ENCODE measurements around the gene IQCH.

The IQCH gene

DNA sequence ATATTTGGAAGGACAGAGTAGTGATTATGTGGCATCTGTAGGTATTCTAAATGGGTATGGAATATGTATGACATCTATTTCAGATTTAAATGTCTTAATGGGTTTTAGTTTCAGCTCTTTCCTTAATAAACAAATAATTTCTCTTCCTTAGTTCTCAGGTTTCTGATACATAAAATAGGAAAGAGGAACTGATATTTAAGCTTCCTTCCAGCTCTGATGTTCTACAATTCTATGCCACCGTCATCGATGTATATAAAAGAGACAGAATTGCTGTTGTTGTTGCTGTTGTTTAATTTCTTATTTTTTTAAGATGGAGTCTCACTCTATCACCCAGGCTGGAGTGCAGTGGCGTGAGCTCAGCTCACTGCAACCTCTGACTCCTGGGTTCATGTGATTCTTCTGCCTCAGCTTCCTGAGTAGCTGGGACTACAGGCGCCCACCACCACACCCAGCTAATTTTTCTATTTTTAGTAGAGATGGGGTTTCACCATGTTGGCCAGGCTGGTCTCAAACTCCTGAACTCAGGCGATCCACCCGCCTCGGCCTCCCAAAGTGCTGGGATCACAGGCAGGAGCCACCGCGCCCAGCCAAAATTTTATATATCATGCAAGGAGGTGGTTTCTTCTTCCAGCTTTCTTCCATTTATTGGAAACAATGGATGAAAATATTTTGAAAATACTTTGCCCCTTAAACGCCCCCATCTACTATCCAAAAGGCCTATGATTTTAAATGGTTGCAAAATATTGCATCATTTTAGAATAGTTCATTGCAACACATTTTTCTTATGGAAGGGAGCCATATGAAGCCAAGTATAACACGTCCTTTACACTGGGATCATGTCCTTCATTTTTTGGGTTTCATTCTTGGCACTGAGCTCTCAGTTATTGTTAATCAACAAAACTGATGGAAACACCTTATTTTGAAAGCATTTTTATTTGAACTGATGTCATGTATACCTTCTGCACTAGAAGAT is 252.5 kb downstream of the IQCH start:
- no peak overlapping the region for H3K4me2 ChIP-seq

DNA sequence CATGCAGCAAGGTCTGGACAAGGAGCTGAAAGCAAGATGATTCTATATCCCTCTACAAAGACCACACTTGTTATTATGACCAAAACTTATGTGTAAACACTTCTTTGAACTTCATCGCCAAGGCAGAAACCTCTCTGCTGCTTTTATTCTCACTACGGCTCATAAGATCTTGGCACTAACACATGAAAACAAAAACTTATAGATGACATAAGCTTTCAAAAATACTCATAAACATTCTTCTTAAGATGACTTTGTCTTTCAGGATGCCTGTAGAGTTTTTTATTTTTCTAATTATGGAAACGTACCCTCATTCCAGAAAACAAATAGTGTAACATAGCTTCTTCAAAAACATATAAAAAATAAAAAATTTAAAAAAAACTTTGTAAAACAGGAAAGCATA is 253.8 kb downstream of the IQCH start:
- H4K20me1 ChIP-seq (ENCODE audit: insufficient read depth), result no peaks in the 10 kb centered on the region

More for the DNA sequence above, 252.5 kb downstream of the IQCH start:
- Histone ChIP-seq H2AFZ (ENCODE audit: low read depth) (no peak overlapping the region), H4K20me1 (ENCODE audit: insufficient read depth) (no peaks in the 10 kb centered on the region), H3K27ac (no peak overlapping the region), H3K4me1 (ENCODE audit: low read depth, poor library complexity, severe bottlenecking) (no peaks in the 10 kb centered on the region), H3K4me3 (IDR thresholded peaks at IDR 0.05; ENCODE audit: insufficient read depth, low read depth, low read length) (no peak overlapping the region), H3K79me2 (ENCODE audit: insufficient read depth, low read depth) (no peaks in the 10 kb centered on the region), H3K9ac (no peak overlapping the region), H3K27me3 (ENCODE audit: insufficient read depth, low read depth) (no peaks in the 10 kb centered on the region), H3K36me3 (ENCODE audit: insufficient read depth) (no peaks in the 10 kb centered on the region)
- no peak for TF ChIP-seq CTCF (conservative IDR thresholded peaks at IDR 0.05; ENCODE audit: low read depth, low read length)

GRCh38 chr15:67509918-67510317 is 255.3 kb downstream of the IQCH start:
- no peak for TF ChIP-seq CTCF (conservative IDR thresholded peaks at IDR 0.05; ENCODE audit: low read depth, low read length)
- Histone ChIP-seq H3K27ac (no peak overlapping the region), H3K4me2 (no peak overlapping the region), H3K4me1 (ENCODE audit: low read depth, poor library complexity, severe bottlenecking) (no peaks in the 10 kb centered on the region), H2AFZ (ENCODE audit: low read depth) (no peak overlapping the region), H3K9ac (no peak overlapping the region), H3K79me2 (ENCODE audit: insufficient read depth, low read depth) (no peaks in the 10 kb centered on the region), H3K27me3 (ENCODE audit: insufficient read depth, low read depth) (no peaks in the 10 kb centered on the region), H3K36me3 (ENCODE audit: insufficient read depth) (no peaks in the 10 kb centered on the region), H3K4me3 (IDR thresholded peaks at IDR 0.05; ENCODE audit: insufficient read depth, low read depth, low read length) (no peak overlapping the region), H4K20me1 (ENCODE audit: insufficient read depth) (no peaks in the 10 kb centered on the region)

More for the DNA sequence above, 253.8 kb downstream of the IQCH start:
- TF ChIP-seq CTCF (conservative IDR thresholded peaks at IDR 0.05; ENCODE audit: low read depth, low read length), result no peak
- no peaks in the 10 kb centered on the region for H3K27me3 ChIP-seq (ENCODE audit: insufficient read depth, low read depth)
- no peak overlapping the region for H2AFZ ChIP-seq (ENCODE audit: low read depth)
- H3K9ac ChIP-seq, result no peak overlapping the region
- no peak overlapping the region for H3K27ac ChIP-seq
- no peaks in the 10 kb centered on the region for H3K79me2 ChIP-seq (ENCODE audit: insufficient read depth, low read depth)
- H3K4me2 ChIP-seq, result no peak overlapping the region
- no peaks in the 10 kb centered on the region for H3K4me1 ChIP-seq (ENCODE audit: low read depth, poor library complexity, severe bottlenecking)
- H3K4me3 ChIP-seq (IDR thresholded peaks at IDR 0.05; ENCODE audit: insufficient read depth, low read depth, low read length), result no peak overlapping the region
- H3K36me3 ChIP-seq (ENCODE audit: insufficient read depth), result no peaks in the 10 kb centered on the region

DNA sequence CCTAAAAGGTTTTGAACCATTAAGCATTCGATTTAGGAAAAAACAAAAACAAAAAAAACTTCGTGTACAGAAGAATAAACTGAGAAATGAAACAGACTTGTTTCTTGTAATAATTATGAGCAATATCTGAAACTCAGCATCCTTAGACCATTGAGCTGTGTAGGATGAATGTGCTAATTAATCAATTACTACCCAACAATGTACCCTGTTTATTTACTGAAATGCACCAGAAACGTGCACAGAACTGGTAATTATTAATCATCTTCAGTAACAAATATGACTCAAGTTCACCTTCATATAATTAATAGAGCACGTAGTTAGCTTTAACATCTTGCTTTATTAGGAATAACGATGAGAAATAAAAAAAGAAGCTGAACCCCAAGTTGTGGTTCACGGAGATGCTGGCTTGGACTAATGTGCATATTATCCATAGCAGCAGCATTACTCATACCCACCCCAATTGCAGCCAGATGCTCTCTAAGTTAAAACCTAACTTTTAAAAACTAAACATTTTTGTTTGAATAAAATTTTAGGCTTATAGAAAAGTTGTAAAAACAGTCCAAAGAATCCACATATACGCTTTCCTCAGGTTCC is 256.1 kb downstream of the IQCH start:
- TF ChIP-seq CTCF (conservative IDR thresholded peaks at IDR 0.05; ENCODE audit: low read depth, low read length), result no peak
- H3K27me3 ChIP-seq (ENCODE audit: insufficient read depth, low read depth), result no peaks in the 10 kb centered on the region
- no peaks in the 10 kb centered on the region for H3K79me2 ChIP-seq (ENCODE audit: insufficient read depth, low read depth)
- H4K20me1 ChIP-seq (ENCODE audit: insufficient read depth), result no peaks in the 10 kb centered on the region
- H3K4me1 ChIP-seq (ENCODE audit: low read depth, poor library complexity, severe bottlenecking), result no peaks in the 10 kb centered on the region
- no peak overlapping the region for H3K4me2 ChIP-seq
- no peak overlapping the region for H2AFZ ChIP-seq (ENCODE audit: low read depth)
- no peak overlapping the region for H3K27ac ChIP-seq
- no peak overlapping the region for H3K9ac ChIP-seq
- H3K4me3 ChIP-seq (IDR thresholded peaks at IDR 0.05; ENCODE audit: insufficient read depth, low read depth, low read length), result no peak overlapping the region
- no peaks in the 10 kb centered on the region for H3K36me3 ChIP-seq (ENCODE audit: insufficient read depth)

Measured in KMS-11 (cell line).